Karpas-422 (cell line): ENCODE results near the gene SPSB1. TPM values are rescaled to one million over a fixed set of nuclear protein-coding genes. Genes with fewer than 3 reads are reported as not detected.

Source experiments
- DNase-seq: peaks from one replicate; pipeline ENCODE4 v3.0.0-alpha.2; 2015
- H2AFZ ChIP-seq: fragments of 200-600 bp; sonication (generic); 2 replicates; pipeline ENCODE4 v1.6.1; 2014; ENCODE audit warnings: antibody characterized with exemption, low read length, mixed read lengths
- H3K27ac ChIP-seq: fragments of 200-600 bp; sonication (generic); 2 replicates; pipeline ENCODE4 v1.5.1; 2014; ENCODE audit warnings: mild to moderate bottlenecking, low read length, moderate library complexity
- H3K27me3 ChIP-seq: fragments of 200-600 bp; sonication (generic); 2 replicates; pipeline ENCODE4 v1.6.1; 2014; ENCODE audit warnings: low read length, mixed read lengths
- H3K36me3 ChIP-seq: fragments of 200-600 bp; sonication (generic); 2 replicates; pipeline ENCODE4 v1.6.1; 2014; ENCODE audit warnings: low read length, mixed read lengths; ENCODE audit not compliant: insufficient read depth
- H3K4me1 ChIP-seq: fragments of 200-600 bp; sonication (generic); 2 replicates; pipeline ENCODE4 v1.6.1; 2014; ENCODE audit warnings: mild to moderate bottlenecking, low read length, mixed read lengths
- H3K4me2 ChIP-seq: fragments of 200-600 bp; sonication (generic); 2 replicates; pipeline ENCODE4 v1.6.1; 2014; ENCODE audit warnings: low read length, low read depth, mild to moderate bottlenecking; ENCODE audit not compliant: poor library complexity, severe bottlenecking
- H3K4me3 ChIP-seq: fragments of 200-600 bp; sonication (generic); 2 replicates; pipeline ENCODE4 v1.5.1; 2014; ENCODE audit warnings: mild to moderate bottlenecking, antibody characterized with exemption, low read length, mixed read lengths
- H3K79me2 ChIP-seq: fragments of 200-600 bp; sonication (generic); 2 replicates; pipeline ENCODE4 v1.6.1; 2014; ENCODE audit warnings: mild to moderate bottlenecking, low read length, mixed read lengths
- H3K9ac ChIP-seq: fragments of 200-600 bp; sonication (generic); 2 replicates; pipeline ENCODE4 v1.6.0; 2014; ENCODE audit warnings: low read length
- H3K9me2 ChIP-seq: fragments of 200-600 bp; sonication (generic), shearing (Covaris generic); replicated peaks from 2 replicates; pipeline ENCODE4 v1.6.0; 2014; ENCODE audit warnings: mild to moderate bottlenecking, low read length, moderate library complexity; ENCODE audit not compliant: insufficient read depth
- H3K9me3 ChIP-seq: fragments of 300-700, 200-600 bp; sonication (generic); 2 replicates; pipeline ENCODE4 v1.6.1; 2014; ENCODE audit warnings: low read length, mixed read lengths
- H4K20me1 ChIP-seq: fragments of 200-600 bp; sonication (generic); 2 replicates; pipeline ENCODE4 v1.6.1; 2014; ENCODE audit warnings: mild to moderate bottlenecking, antibody characterized with exemption, low read length, low read depth; ENCODE audit not compliant: insufficient read depth
- total RNA-seq: library from RNA; depleted of rRNA; stranded (reverse); fragments of >200 nt; shearing (Covaris generic); gene quantifications from 2 replicates; pipeline ENCODE4 v1.2.3, GENCODE V29; 2014; ENCODE audit warnings: low replicate concordance

Gene SPSB1
- total RNA-seq, 1 experiment from 2014 or later = not detected

DNA sequence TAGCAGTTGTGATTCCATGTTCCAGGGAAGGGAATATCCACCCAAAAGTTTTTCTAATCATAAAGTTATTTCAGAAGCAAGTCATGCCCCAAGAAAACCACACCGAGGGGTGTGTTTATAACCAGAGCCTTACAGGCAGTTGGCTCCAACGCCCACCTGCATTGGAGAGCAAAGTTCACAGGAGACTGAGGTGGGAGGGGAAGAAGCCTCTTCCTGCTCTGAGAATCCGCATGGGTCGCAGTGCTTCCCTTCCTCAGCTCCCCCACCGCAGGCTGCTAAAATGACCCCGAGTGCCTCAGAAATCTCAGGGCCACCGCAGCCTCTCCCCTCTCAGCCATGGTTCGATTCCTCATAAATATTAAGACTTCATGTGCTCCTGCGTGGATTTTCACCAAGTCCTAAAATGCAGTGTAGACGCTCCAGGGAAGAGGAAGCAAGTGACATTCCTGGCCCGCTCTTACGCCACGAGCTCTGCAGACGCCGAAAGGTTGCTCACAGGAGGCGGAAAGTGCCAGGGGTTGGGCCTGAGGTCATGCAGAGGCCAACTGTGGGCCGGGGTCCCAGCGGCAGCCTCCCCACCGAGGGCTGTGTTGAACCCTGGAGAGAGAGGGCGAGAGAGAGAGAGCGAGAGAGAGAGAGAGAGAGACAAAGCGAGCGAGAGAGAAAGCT is 13.4 kb upstream of the SPSB1 start:
- no peaks in the 10 kb centered on the region for H3K36me3 ChIP-seq
- H3K4me2 ChIP-seq = no peak overlapping the region
- H3K27me3 ChIP-seq = no peaks in the 10 kb centered on the region
- no peaks in the 10 kb centered on the region for H3K9me2 ChIP-seq
- no peaks in the 10 kb centered on the region for H3K4me1 ChIP-seq
- no peak overlapping the region for H3K27ac ChIP-seq
- no peak overlapping the region for H3K9ac ChIP-seq
- no peak overlapping the region for H2AFZ ChIP-seq
- no peak for DNase-seq
- no peaks in the 10 kb centered on the region for H3K79me2 ChIP-seq
- H3K9me3 ChIP-seq = no peaks in the 10 kb centered on the region
- no peak overlapping the region for H3K4me3 ChIP-seq
- H4K20me1 ChIP-seq = no peaks in the 10 kb centered on the region

DNA sequence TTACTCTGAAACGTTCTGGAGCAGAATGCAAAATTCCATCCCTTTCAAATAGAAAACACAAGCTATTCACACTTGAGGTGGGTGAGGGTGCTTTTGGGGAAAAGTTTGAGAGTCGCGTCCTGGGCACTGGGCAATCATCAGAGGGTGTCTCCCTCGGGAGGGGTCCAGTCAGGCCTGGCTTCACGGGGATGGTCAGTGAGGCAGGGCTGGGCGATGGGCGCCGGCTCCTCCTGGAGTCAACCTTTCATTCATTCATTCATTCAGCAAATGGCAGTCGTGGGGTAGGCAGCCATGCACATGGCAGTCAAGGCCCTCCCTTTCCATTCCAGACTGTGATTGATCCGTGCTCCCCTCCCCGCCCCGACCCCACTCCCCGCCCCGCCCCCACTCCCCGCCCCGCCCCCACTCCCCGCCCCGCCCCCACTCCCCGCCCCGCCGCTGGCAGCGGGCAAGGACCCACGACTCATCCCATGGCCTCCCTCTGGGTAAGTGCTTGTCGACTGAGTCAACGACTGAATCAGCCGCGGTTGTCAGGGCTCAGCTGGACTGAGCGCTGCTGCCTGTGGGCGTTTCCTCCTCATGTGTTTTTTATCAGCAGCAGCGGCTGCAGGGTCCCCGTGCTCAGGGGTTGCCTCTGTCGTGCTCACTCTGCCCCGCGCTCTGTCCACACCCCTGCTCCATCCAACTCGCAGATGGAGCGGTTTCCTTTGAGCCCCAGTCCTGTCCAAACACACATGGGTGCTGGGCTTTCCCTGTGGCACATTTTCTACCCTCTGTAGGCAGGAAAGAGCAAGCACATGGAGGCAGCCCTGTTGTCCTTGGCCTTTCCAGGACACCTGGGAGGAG is 12.5 kb upstream of the SPSB1 start:
- Histone ChIP-seq H3K36me3 (no peaks in the 10 kb centered on the region), H3K4me2 (no peak overlapping the region), H3K4me1 (no peaks in the 10 kb centered on the region), H3K9me3 (no peaks in the 10 kb centered on the region), H3K27ac (no peak overlapping the region), H3K9ac (no peak overlapping the region), H4K20me1 (no peaks in the 10 kb centered on the region), H3K9me2 (no peaks in the 10 kb centered on the region), H2AFZ (no peak overlapping the region), H3K27me3 (no peaks in the 10 kb centered on the region), H3K4me3 (no peak overlapping the region), H3K79me2 (no peaks in the 10 kb centered on the region)
- no peak for DNase-seq

DNA sequence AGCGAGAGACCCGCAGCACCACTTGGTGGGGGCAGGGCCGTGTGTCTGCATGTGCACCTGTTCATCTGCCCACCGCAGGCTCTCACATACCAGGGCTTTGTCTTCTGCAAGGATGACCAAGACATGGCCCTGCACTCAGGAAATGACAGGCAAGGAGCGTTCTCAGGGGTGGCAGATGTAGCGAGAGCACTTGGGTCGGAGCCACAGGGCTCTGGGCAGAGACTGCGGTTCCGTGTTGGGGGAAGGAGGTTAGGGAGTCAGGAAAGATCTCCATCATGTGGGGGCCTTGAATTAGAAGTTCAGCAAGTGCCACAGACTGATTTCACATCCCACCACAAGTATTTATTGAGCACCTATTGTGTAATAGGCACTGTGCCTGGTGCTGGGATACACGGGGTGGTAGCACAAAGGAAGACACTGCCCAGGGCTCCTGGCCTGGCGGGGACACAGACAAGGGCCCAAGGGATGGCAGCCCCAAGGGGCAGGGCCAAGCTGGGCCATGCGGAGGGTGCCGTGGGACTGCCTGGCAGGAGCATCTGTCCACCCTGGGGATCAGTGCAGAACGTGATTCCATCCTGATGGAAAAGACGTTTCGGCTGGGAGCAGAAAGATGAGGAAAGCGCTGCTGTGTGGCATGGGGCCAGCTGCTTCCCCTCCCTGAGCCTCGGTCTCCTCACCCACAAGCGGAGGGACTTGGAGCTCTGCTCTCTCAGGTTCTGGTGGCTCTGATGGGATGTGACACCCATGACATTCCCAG is 11.4 kb upstream of the SPSB1 start:
- Histone ChIP-seq H3K4me2 (no peak overlapping the region), H3K27ac (no peak overlapping the region)

DNA sequence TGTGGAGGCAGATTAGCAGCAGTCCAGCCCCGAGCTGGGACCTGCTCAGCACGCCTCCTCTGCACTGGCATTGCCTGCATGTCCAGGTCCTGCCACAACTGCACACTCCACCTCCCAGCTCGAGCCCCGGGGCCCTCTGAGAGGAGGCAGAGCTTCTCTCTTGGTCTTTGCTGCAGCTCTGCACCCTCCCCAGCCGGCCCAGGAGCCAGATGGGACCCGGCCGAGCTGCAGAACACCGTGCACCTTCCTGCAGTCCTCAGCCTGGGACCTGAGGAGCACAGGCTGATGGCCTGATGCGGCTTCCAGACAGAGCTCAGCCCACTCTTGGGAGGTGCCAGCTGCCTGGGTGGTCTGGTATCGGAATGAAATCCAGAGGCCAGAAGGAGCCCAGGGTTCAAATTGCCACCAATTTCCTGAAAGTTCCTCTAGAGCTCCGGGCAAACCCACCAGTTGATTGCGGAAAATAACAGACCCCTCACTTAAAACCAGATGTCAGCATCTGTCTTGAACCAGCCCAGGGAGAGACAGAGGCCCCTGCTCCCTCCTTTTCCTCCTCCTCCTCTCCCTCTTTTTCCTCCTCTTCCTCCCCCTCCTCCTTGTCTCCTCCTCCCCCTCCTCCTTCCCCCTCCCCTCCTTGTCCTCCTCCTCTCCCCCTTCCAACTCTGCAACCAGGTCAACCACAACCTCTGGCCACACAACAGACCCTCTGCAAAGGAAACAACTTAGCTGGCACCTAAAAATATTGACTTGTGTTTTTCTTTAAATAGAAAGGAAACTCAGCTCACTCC is 10.6 kb upstream of the SPSB1 start:
- H3K4me3 ChIP-seq = no peak overlapping the region
- no peak overlapping the region for H3K9ac ChIP-seq
- DNase-seq = no peak

More for the DNA sequence above, 11.4 kb upstream of the SPSB1 start:
- Histone ChIP-seq H2AFZ (no peak overlapping the region), H3K9me3 (no peaks in the 10 kb centered on the region), H3K9me2 (no peaks in the 10 kb centered on the region), H3K36me3 (no peaks in the 10 kb centered on the region), H3K4me3 (no peak overlapping the region), H3K79me2 (no peaks in the 10 kb centered on the region), H3K9ac (no peak overlapping the region), H4K20me1 (no peaks in the 10 kb centered on the region), H3K4me1 (no peaks in the 10 kb centered on the region), H3K27me3 (no peaks in the 10 kb centered on the region)
- no peak for DNase-seq

DNA sequence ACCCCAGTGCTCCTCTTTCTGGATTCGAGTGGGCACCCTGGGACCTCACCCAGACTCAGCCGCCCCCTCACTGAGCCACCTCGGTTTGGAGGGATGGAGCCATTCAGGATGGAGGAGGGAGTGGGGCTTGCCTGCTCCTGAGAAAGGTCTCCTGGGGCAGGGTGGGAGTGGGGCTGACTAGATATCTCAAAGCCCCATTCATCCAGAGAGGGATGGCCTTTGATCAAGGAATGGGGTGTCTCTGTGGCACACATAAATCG is 10.1 kb upstream of the SPSB1 start:
- H3K27me3 ChIP-seq = no peaks in the 10 kb centered on the region
- no peaks in the 10 kb centered on the region for H3K4me1 ChIP-seq
- no peaks in the 10 kb centered on the region for H3K9me2 ChIP-seq
- H3K9ac ChIP-seq = no peak overlapping the region
- H4K20me1 ChIP-seq = no peaks in the 10 kb centered on the region
- no peaks in the 10 kb centered on the region for H3K36me3 ChIP-seq
- H3K27ac ChIP-seq = no peak overlapping the region
- H3K9me3 ChIP-seq = no peaks in the 10 kb centered on the region
- no peak overlapping the region for H3K4me3 ChIP-seq
- H3K4me2 ChIP-seq = no peak overlapping the region
- H2AFZ ChIP-seq = no peak overlapping the region
- H3K79me2 ChIP-seq = no peaks in the 10 kb centered on the region
- no peak for DNase-seq

More for the DNA sequence above, 10.6 kb upstream of the SPSB1 start:
- H3K4me1 ChIP-seq = no peaks in the 10 kb centered on the region
- H4K20me1 ChIP-seq = no peaks in the 10 kb centered on the region
- no peaks in the 10 kb centered on the region for H3K79me2 ChIP-seq
- no peak overlapping the region for H3K4me2 ChIP-seq
- no peaks in the 10 kb centered on the region for H3K36me3 ChIP-seq
- H3K9me3 ChIP-seq = no peaks in the 10 kb centered on the region
- H2AFZ ChIP-seq = no peak overlapping the region
- no peak overlapping the region for H3K27ac ChIP-seq
- no peaks in the 10 kb centered on the region for H3K27me3 ChIP-seq
- no peaks in the 10 kb centered on the region for H3K9me2 ChIP-seq

DNA sequence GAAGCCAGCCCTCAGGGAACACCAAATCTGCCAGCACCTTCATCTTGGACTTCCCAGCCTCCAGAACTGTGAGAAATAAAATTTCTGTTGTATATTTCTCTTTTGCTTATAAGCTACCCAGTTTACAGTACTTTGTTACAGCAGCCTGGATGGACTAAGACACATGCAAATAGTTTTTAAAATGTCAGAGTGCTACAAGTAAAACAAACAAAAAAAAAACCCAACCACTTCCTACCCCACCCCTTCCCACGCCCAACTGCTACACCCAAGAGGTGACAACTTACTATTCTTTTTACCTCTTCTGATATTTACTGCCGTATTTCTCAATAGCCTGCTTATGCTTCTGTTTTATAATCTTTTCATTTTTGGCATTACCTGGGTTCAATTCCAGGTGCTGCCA is 8.6 kb upstream of the SPSB1 start:
- Histone ChIP-seq H3K9me3 (peaks cover 5% of the 10 kb centered on the region), H3K4me1 (no peaks in the 10 kb centered on the region), H3K4me2 (no peak overlapping the region), H2AFZ (no peak overlapping the region), H3K79me2 (no peaks in the 10 kb centered on the region), H3K4me3 (no peak overlapping the region), H3K27ac (no peak overlapping the region), H3K36me3 (no peaks in the 10 kb centered on the region), H3K27me3 (no peaks in the 10 kb centered on the region), H3K9me2 (no peaks in the 10 kb centered on the region), H3K9ac (no peak overlapping the region), H4K20me1 (no peaks in the 10 kb centered on the region)
- DNase-seq = no peak

DNA sequence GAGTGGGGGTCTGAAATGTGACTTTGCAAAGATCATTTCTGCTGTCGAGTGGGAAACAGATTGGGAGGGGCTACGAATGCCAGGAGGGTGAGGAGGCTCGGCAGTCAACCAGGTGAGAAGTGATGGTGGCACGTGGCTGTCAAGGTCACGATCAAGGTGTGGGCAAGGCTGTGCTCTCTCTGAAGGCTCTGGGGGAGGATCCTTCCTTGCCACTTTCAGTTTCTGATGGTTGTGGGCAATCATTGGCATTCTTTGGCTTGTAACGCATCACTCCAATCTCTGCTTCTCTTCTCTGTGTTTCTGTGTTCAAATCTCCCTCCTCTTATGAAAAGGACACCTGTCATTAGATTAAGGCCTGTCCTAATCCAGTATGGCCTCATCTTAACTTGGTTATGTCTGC is 6.1 kb upstream of the SPSB1 start:
- H3K9me3 ChIP-seq = peaks cover 5% of the 10 kb centered on the region
- no peaks in the 10 kb centered on the region for H3K79me2 ChIP-seq
- no peaks in the 10 kb centered on the region for H3K27me3 ChIP-seq
- no peaks in the 10 kb centered on the region for H3K4me1 ChIP-seq
- H3K9ac ChIP-seq = no peak overlapping the region
- H3K27ac ChIP-seq = no peak overlapping the region
- DNase-seq = no peak
- H4K20me1 ChIP-seq = no peaks in the 10 kb centered on the region
- H3K4me3 ChIP-seq = no peak overlapping the region
- H2AFZ ChIP-seq = no peak overlapping the region
- no peaks in the 10 kb centered on the region for H3K36me3 ChIP-seq
- H3K9me2 ChIP-seq = no peaks in the 10 kb centered on the region
- H3K4me2 ChIP-seq = no peak overlapping the region

DNA sequence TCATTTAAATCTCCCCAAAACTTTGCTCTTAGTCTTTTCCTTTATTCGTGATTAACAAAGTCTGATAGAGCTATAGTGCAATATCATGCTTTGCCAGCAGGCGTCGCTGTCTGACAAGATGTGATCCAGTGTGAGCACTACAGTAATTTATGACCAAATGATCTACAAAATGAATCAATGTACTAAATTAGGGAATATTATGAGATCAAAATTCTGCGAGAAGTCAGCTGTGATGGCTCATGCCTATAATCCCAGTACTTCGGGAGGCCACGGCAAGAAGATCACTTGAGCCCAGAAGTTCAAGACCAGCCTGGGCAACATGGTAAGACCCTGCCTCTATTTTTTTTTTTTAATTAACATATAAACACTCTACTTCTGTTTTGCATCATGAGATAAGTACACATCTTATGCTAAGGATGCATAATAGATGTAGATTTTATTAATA is 3.6 kb upstream of the SPSB1 start:
- Histone ChIP-seq H3K4me1 (no peaks in the 10 kb centered on the region), H4K20me1 (no peaks in the 10 kb centered on the region), H3K4me2 (no peak overlapping the region), H3K79me2 (no peaks in the 10 kb centered on the region), H3K9me3 (peaks cover 5% of the 10 kb centered on the region), H3K27me3 (no peaks in the 10 kb centered on the region), H3K9me2 (no peaks in the 10 kb centered on the region), H3K27ac (no peak overlapping the region), H3K36me3 (no peaks in the 10 kb centered on the region), H3K4me3 (no peak overlapping the region), H3K9ac (no peak overlapping the region), H2AFZ (no peak overlapping the region)
- DNase-seq = peak; percentile 91
